Measurements from ENCODE around the gene ATP5PD.

Gene ATP5PD

GRCh38 chr17:75059369-75060345 lies 12.9 kb upstream of the ATP5PD start:
- peak in 1 of 2 experiments; percentile 49 for DNase-seq (ENCODE audit: low read depth in 1 of 2, low spot score in 1 of 2)
- no peak overlapping the region for H3K27ac ChIP-seq (replicated peaks)
- TF ChIP-seq REST (IDR thresholded peaks at IDR 0.05; ENCODE audit: insufficient replicate concordance, low read depth) (no peak), POLR2AphosphoS5 (IDR thresholded peaks at IDR 0.05; ENCODE audit: low read depth) (no peak), CTCF (IDR thresholded peaks at IDR 0.05; ENCODE audit: insufficient read depth, low read length) (no peak), GABPA (IDR thresholded peaks at IDR 0.05; ENCODE audit: low read depth) (no peak), SPI1 (IDR thresholded peaks at IDR 0.05; ENCODE audit: borderline replicate concordance, low read depth) (no peak)

GRCh38 chr17:75051941-75052340 lies 5.2 kb upstream of the ATP5PD start:
- Histone ChIP-seq H3K27ac (replicated peaks) (no peak overlapping the region), H3K4me3 (replicated peaks; ENCODE audit: insufficient read depth, low read length) (no peak overlapping the region), H3K27me3 (ENCODE audit: insufficient read depth, poor library complexity, severe bottlenecking) (no peaks in the 10 kb centered on the region)
- DNase-seq (ENCODE audit: low read depth in 1 of 2, low spot score in 1 of 2): no peak
- TF ChIP-seq SPI1 (IDR thresholded peaks at IDR 0.05; ENCODE audit: borderline replicate concordance, low read depth) (no peak), GABPA (IDR thresholded peaks at IDR 0.05; ENCODE audit: low read depth) (no peak)

More at GRCh38 chr17:75059369-75060345, 12.9 kb upstream of the ATP5PD start:
- Histone ChIP-seq H3K27me3 (ENCODE audit: insufficient read depth, poor library complexity, severe bottlenecking) (no peaks in the 10 kb centered on the region), H3K4me3 (replicated peaks; ENCODE audit: insufficient read depth, low read length) (no peak overlapping the region)

- Histone ChIP-seq H3K4me3 (replicated peaks; ENCODE audit: insufficient read depth, low read length) (no peak overlapping the region), H3K27ac (replicated peaks) (no peak overlapping the region), H3K27me3 (ENCODE audit: insufficient read depth, poor library complexity, severe bottlenecking) (no peaks in the 10 kb centered on the region)
- DNase-seq (ENCODE audit: low read depth in 1 of 2, low spot score in 1 of 2): no peak
- TF ChIP-seq SPI1 (IDR thresholded peaks at IDR 0.05; ENCODE audit: borderline replicate concordance, low read depth): no peak
- TF ChIP-seq POLR2AphosphoS5 (IDR thresholded peaks at IDR 0.05; ENCODE audit: low read depth): no peak
- TF ChIP-seq REST (IDR thresholded peaks at IDR 0.05; ENCODE audit: insufficient replicate concordance, low read depth): no peak
- TF ChIP-seq CTCF (IDR thresholded peaks at IDR 0.05; ENCODE audit: insufficient read depth, low read length): no peak
- TF ChIP-seq GABPA (IDR thresholded peaks at IDR 0.05; ENCODE audit: low read depth): no peak
Measured at GRCh38 chr17:75049706-75050105, 2.9 kb upstream of the ATP5PD start.

GRCh38 chr17:75049057-75049456 lies 2.3 kb upstream of the ATP5PD start:
- TF ChIP-seq POLR2AphosphoS5 (IDR thresholded peaks at IDR 0.05; ENCODE audit: low read depth) (no peak), GABPA (IDR thresholded peaks at IDR 0.05; ENCODE audit: low read depth) (no peak), CTCF (IDR thresholded peaks at IDR 0.05; ENCODE audit: insufficient read depth, low read length) (no peak), REST (IDR thresholded peaks at IDR 0.05; ENCODE audit: insufficient replicate concordance, low read depth) (no peak), SPI1 (IDR thresholded peaks at IDR 0.05; ENCODE audit: borderline replicate concordance, low read depth) (no peak)
- DNase-seq (ENCODE audit: low read depth in 1 of 2, low spot score in 1 of 2): no peak
- Histone ChIP-seq H3K27ac (replicated peaks) (no peak overlapping the region), H3K27me3 (ENCODE audit: insufficient read depth, poor library complexity, severe bottlenecking) (no peaks in the 10 kb centered on the region), H3K4me3 (replicated peaks; ENCODE audit: insufficient read depth, low read length) (no peak overlapping the region)

Data from HL-60 (cell line).